H1 (cell line): ENCODE results near the gene RING1. TPM values are rescaled to one million over a fixed set of nuclear protein-coding genes. Genes with fewer than 3 reads are reported as not detected.

Experiments used
- CHD7 ChIP-seq: fragments of 300-600 bp; sonication (generic); IDR thresholded peaks from 2 replicates; pipeline ENCODE4 v1.7.1; 2012; ENCODE audit warnings: low read length, moderate library complexity, mild to moderate bottlenecking, inconsistent platforms; ENCODE audit not compliant: insufficient replicate concordance
- YY1 ChIP-seq: IDR thresholded peaks from 2 replicates; pipeline ENCODE4 v1.6.1; 2011; ENCODE audit warnings: low read depth, mild to moderate bottlenecking, low read length
- polyA plus RNA-seq, 7 experiments: library from polyadenylated mRNA; depleted of rRNA in 3 of 7; stranded (reverse) in 5 of 7; unstranded in 2 of 7; fragments of >200 nt in 5 of 7; fragments of 200-250 nt in 2 of 7; gene quantifications; 1 replicate in 5 of 7; 2 replicates in 1 of 7; 4 replicates in 1 of 7; pipeline versions ENCODE4 v1.2.1 to v1.2.3, GENCODE V29; 2011 to 2013; ENCODE audit warnings: missing spikeins in 2 of 7, mixed read lengths in 2 of 7
- total RNA-seq: library from RNA; stranded (reverse); fragmentation: NEBNext Ultra II Directional; extraction: Animal tissue kit (Norgen Biotek cat#: 25700); gene quantifications from 2 replicates; pipeline ENCODE4 v1.2.1, GENCODE V29; 2021

RING1 gene
- total and polyA plus RNA-seq, 2 of the 8 experiments (the other 6 are each of a cell fraction or from before 2014, with no cell fraction given): 16.4 to 26.0 TPM

GRCh38 chr6:33164665-33165373 lies 43.5 kb upstream of the RING1 start (continued):
- TF ChIP-seq CHD7 (no peak), YY1 (no peak)
